Fibroblast of lung (primary cell): ENCODE data around the gene FGF14. TPM values are rescaled to one million over a fixed set of nuclear protein-coding genes. Genes with fewer than 3 reads are reported as not detected.

Experiments
- DNase-seq, 2 donors: peaks; one replicate each; pipeline versions ENCODE4 v3.0.0 to v3.0.0-alpha.2; 2010; ENCODE audit warnings: low read depth in 2 of 2
- H2AFZ ChIP-seq: 2 replicates; pipeline ENCODE4 v1.5.1; 2012; ENCODE audit warnings: low read length, control low read depth, inconsistent platforms
- H3K27ac ChIP-seq: 2 replicates; pipeline ENCODE4 v1.5.1; 2011; ENCODE audit warnings: low read length, control low read depth; ENCODE audit not compliant: insufficient read depth
- H3K27me3 ChIP-seq: 2 replicates; pipeline ENCODE4 v1.5.1; 2011; ENCODE audit warnings: mild to moderate bottlenecking, low read length; ENCODE audit not compliant: control insufficient read depth, insufficient read depth
- H3K36me3 ChIP-seq: 2 replicates; pipeline ENCODE4 v1.5.1; 2011; ENCODE audit warnings: low read length; ENCODE audit not compliant: control insufficient read depth, insufficient read depth
- H3K4me1 ChIP-seq: 2 replicates; pipeline ENCODE4 v1.5.1; 2011; ENCODE audit warnings: low read length; ENCODE audit not compliant: control insufficient read depth, insufficient read depth; ENCODE audit errors: extremely low read depth
- H3K4me2 ChIP-seq: 2 replicates; pipeline ENCODE4 v1.5.1; 2011; ENCODE audit warnings: low read length, control low read depth; ENCODE audit not compliant: insufficient read depth; ENCODE audit errors: extremely low read depth
- H3K4me3 ChIP-seq, 4 experiments: fragments of 200-600 bp in 1 of 4; sonication (generic) in 1 of 4; replicated peaks in 1 of 4; 2 replicates each; pipeline ENCODE4 v1.5.1; 2011 to 2016; ENCODE audit warnings: low read length in 4 of 4, low read depth in 3 of 4, mild to moderate bottlenecking in 3 of 4, control low read depth in 2 of 4, inconsistent platforms in 1 of 4, mixed read lengths in 1 of 4; ENCODE audit not compliant: insufficient read depth in 1 of 4; ENCODE audit errors: control extremely low read depth in 1 of 4
- H3K79me2 ChIP-seq: 2 replicates; pipeline ENCODE4 v1.5.1; 2012; ENCODE audit warnings: mild to moderate bottlenecking, low read length, inconsistent platforms; ENCODE audit not compliant: control insufficient read depth, insufficient read depth
- H3K9ac ChIP-seq: 2 replicates; pipeline ENCODE4 v1.5.1; 2011; ENCODE audit warnings: mild to moderate bottlenecking, low read length, control low read depth; ENCODE audit not compliant: insufficient read depth
- H3K9me3 ChIP-seq: 2 replicates; pipeline ENCODE4 v1.5.1; 2012; ENCODE audit warnings: low read depth, low read length; ENCODE audit not compliant: control insufficient read depth, insufficient read depth
- H4K20me1 ChIP-seq: 2 replicates; pipeline ENCODE4 v1.5.1; 2011; ENCODE audit warnings: low read length; ENCODE audit not compliant: control insufficient read depth, insufficient read depth; ENCODE audit errors: extremely low read depth
- CTCF ChIP-seq, 2 donors: IDR thresholded peaks in 1 of 2; conservative IDR thresholded peaks in 1 of 2; 1 replicate in 1 of 2; 2 replicates in 1 of 2; pipeline ENCODE4 v1.5.1; 2011 to 2012; ENCODE audit warnings: low read length in 2 of 2, control low read depth in 1 of 2, inconsistent platforms in 1 of 2, low read depth in 1 of 2, mild to moderate bottlenecking in 1 of 2
- EZH2 ChIP-seq: IDR thresholded peaks from 2 replicates; pipeline ENCODE4 v1.5.1; 2012; ENCODE audit warnings: low read length, control low read depth, mild to moderate bottlenecking; ENCODE audit errors: missing control alignments
- polyA plus RNA-seq, 2 donors: library from polyadenylated mRNA; depleted of rRNA in 1 of 2; stranded (reverse) in 1 of 2; unstranded in 1 of 2; fragments of >200 nt; gene quantifications; 2 replicates each; pipeline ENCODE4 v1.2.1, GENCODE V29; 2011 to 2012; ENCODE audit warnings: missing spikeins in 1 of 2
- total RNA-seq: library from RNA; depleted of rRNA; stranded (reverse); fragments of >200 nt; gene quantifications from 2 replicates; pipeline ENCODE4 v1.2.1, GENCODE V29; 2014

Gene FGF14
- total and polyA plus RNA-seq, 2 donors (not counting 1 experiment from before 2014, with no cell fraction given) = 0.94 to 7.8 TPM

DNA sequence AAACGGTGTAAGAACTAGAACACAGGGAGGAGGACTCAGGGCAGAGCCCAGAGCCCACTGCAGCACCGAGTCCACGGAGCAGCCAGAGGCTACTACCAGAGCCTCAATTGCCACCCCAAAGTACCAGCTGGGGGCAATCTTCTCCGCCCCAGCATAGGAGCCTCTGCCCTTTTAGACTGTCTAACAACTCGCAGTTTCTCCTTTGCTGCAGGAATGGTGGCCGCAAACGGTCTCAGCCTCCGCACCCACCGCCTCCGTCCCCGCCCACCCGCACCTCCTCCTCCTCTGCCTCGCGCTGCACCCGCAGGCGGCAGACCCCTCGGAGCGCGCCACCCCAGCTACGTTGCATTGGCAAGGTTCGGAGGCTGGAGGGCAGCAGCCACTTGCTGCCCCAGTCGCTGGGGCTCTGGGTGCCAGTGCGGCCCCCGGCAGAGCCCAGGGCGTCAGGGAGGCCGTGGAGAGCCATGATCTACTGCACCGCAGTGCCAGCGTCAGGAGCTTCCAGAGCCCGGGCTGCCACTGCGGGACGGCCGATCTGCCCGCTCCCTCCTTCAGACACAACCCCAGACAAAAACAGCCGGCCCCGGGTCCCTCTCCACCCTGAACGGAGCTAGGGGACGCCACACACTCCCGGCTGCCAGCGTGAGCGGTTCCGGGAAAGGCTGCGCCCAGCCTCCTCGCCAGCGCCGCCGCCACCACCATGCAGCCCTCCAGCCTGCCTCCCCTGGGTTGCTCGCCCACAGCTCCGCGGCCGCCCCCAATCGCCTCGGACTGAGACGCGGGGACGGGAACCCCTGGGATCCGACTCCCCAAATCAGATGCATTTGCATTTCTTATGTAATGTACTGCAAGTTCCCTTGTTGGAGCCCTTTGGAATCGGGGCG lies 1.8 kb downstream of the FGF14 start:
- Histone ChIP-seq H3K9ac (peak overlapping the region; percentile 37), H4K20me1 (no peaks in the 10 kb centered on the region), H3K79me2 (no peaks in the 10 kb centered on the region), H3K36me3 (no peaks in the 10 kb centered on the region), H3K9me3 (no peaks in the 10 kb centered on the region), H3K27me3 (no peaks in the 10 kb centered on the region), H3K4me3 (peak overlapping the region; percentile 68 to 82 (median 70)), H3K4me1 (peaks cover 7% of the 10 kb centered on the region), H2AFZ (peak overlapping the region; percentile 74), H3K27ac (no peak overlapping the region), H3K4me2 (peak overlapping the region; percentile 100)
- DNase-seq = peak in 1 of 2 donors; percentile 22
- TF ChIP-seq CTCF (conservative IDR thresholded peaks at IDR 0.05 in 1 of 2, IDR thresholded peaks at IDR 0.05 in 1 of 2; ENCODE audit: low read depth in 1 of 2, low read length in 2 of 2) = peak; percentile 10 to 30
- no peak for TF ChIP-seq EZH2

- TF ChIP-seq CTCF (conservative IDR thresholded peaks at IDR 0.05 in 1 of 2, IDR thresholded peaks at IDR 0.05 in 1 of 2; ENCODE audit: low read depth in 1 of 2, low read length in 2 of 2) = no peak
- Histone ChIP-seq H2AFZ (no peak overlapping the region), H3K9me3 (no peaks in the 10 kb centered on the region), H4K20me1 (no peaks in the 10 kb centered on the region), H3K27ac (no peak overlapping the region), H3K9ac (no peak overlapping the region), H3K27me3 (no peaks in the 10 kb centered on the region), H3K79me2 (no peaks in the 10 kb centered on the region), H3K36me3 (no peaks in the 10 kb centered on the region), H3K4me3 (no peak overlapping the region), H3K4me1 (peaks cover 4% of the 10 kb centered on the region), H3K4me2 (no peak overlapping the region)
- no peak for DNase-seq
Measured at GRCh38 chr13:102395939-102396338, 5.9 kb downstream of the FGF14 start.

DNA sequence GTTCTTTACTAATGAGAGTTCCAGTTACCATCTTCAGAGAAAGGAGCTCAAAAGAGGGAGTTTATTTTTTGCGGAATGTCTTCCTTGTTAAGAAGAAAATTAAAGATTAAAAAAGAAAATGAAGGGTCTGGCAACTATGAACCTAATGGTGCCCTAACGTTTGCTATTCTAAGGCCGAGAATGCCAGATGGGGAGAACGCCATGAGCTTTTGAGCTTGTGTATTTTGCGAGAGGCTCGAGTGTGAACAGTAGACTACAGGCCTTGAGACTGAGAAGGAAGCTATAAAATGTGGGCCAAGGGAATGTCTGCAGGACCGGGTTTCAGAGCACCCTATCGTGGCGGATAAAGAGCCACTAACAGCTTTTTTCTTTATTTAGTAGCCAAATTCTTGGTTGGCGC lies 6.7 kb downstream of the FGF14 start:
- H3K27ac ChIP-seq = peak overlapping the region; percentile 83
- H2AFZ ChIP-seq = no peak overlapping the region
- no peak for DNase-seq
- no peaks in the 10 kb centered on the region for H3K36me3 ChIP-seq
- peak overlapping the region; percentile 58 to 80 (median 72) for H3K4me3 ChIP-seq
- no peak overlapping the region for H3K9ac ChIP-seq
- TF ChIP-seq EZH2 = no peak
- no peak for TF ChIP-seq CTCF (conservative IDR thresholded peaks at IDR 0.05 in 1 of 2, IDR thresholded peaks at IDR 0.05 in 1 of 2; ENCODE audit: low read depth in 1 of 2, low read length in 2 of 2)
- H4K20me1 ChIP-seq = no peaks in the 10 kb centered on the region
- peaks cover 4% of the 10 kb centered on the region for H3K4me1 ChIP-seq
- H3K4me2 ChIP-seq = peak overlapping the region; percentile 81
- H3K79me2 ChIP-seq = no peaks in the 10 kb centered on the region
- no peaks in the 10 kb centered on the region for H3K27me3 ChIP-seq
- no peaks in the 10 kb centered on the region for H3K9me3 ChIP-seq
